ENCODE data around the gene PSMB8.
"Not testable (repeated sequence)": the region's sequence is repeated elsewhere in the genome, so short reads cannot be mapped to it uniquely, and the experiment has no call there.

PSMB8 gene

GRCh38 chr6:32809171-32809570 lies 34.7 kb downstream of the PSMB8 start:
- TF ChIP-seq BHLHE40 (IDR thresholded peaks at IDR 0.05; ENCODE audit: borderline replicate concordance) = no peak
- TF ChIP-seq ZNF384 (IDR thresholded peaks at IDR 0.05) = no peak
- no peak for TF ChIP-seq TARDBP (IDR thresholded peaks at IDR 0.05)
- no peak for TF ChIP-seq FOXA1 (IDR thresholded peaks at IDR 0.05)
- TF ChIP-seq PKNOX1 (IDR thresholded peaks at IDR 0.05) = no peak
- no peak for TF ChIP-seq NFRKB (IDR thresholded peaks at IDR 0.05)
- no peak for TF ChIP-seq SUZ12 (IDR thresholded peaks at IDR 0.05)
- TF ChIP-seq FOXK2 (IDR thresholded peaks at IDR 0.05) = no peak
- no peak for TF ChIP-seq SP1 (IDR thresholded peaks at IDR 0.05)
- no peak for TF ChIP-seq ELF4 (IDR thresholded peaks at IDR 0.05)
- no peak for TF ChIP-seq HDGF (IDR thresholded peaks at IDR 0.05; ENCODE audit: borderline replicate concordance)
- DNase-seq (ENCODE audit: extremely low spot score) = no peak
- ChIA-PET POLR2A (no interaction called here), CTCF (interaction anchor here (0.9 to 1.1 kb wide), 2 partner anchors 23 to 30 kb away, joined by 3 to 4 read pairs; partner anchors contain the start of gene TAP2)

GRCh38 chr6:32807020-32807580 lies 36.7 kb downstream of the PSMB8 start:
- CTCF ChIA-PET = no interaction called here
- TF ChIP-seq SUZ12 (IDR thresholded peaks at IDR 0.05) (no peak), ZNF384 (IDR thresholded peaks at IDR 0.05) (no peak)
- POLR2A ChIA-PET = no interaction called here
- no peak for DNase-seq (ENCODE audit: extremely low spot score)

- CTCF ChIA-PET; POLR2A ChIA-PET; DNase-seq (ENCODE audit: extremely low spot score): not testable (repeated sequence)
These were observed 38.4 kb downstream of the PSMB8 start for GRCh38 chr6:32805404-32805803.

GRCh38 chr6:32803416-32803815 lies 40.4 kb downstream of the PSMB8 start:
- CTCF ChIA-PET = no interaction called here
- POLR2A ChIA-PET = no interaction called here
- no peak for TF ChIP-seq LEF1 (IDR thresholded peaks at IDR 0.05; ENCODE audit: borderline replicate concordance)
- no peak for TF ChIP-seq SUZ12 (IDR thresholded peaks at IDR 0.05)
- no peak for TF ChIP-seq FOXA1 (IDR thresholded peaks at IDR 0.05)
- no peak for TF ChIP-seq ELF4 (IDR thresholded peaks at IDR 0.05)
- no peak for DNase-seq (ENCODE audit: extremely low spot score)

GRCh38 chr6:32799740-32800139 lies 44.1 kb downstream of the PSMB8 start:
- ChIA-PET CTCF (no interaction called here), POLR2A (no interaction called here)
- TF ChIP-seq L3MBTL2 (conservative IDR thresholded peaks at IDR 0.05) = no peak
- no peak for TF ChIP-seq ARNT (IDR thresholded peaks at IDR 0.05)
- no peak for TF ChIP-seq SUZ12 (IDR thresholded peaks at IDR 0.05)
- no peak for DNase-seq (ENCODE audit: extremely low spot score)

GRCh38 chr6:32799168-32799567 lies 44.7 kb downstream of the PSMB8 start:
- POLR2A ChIA-PET = interaction anchor here (0.6 kb wide), 1 partner anchor 33 kb away, joined by 3 read pairs; no protein-coding TSS in a partner anchor
- CTCF ChIA-PET = no interaction called here

GRCh38 chr6:32796848-32797776 lies 46.7 kb downstream of the PSMB8 start:
- TF ChIP-seq ELF4 (IDR thresholded peaks at IDR 0.05) (no peak), L3MBTL2 (conservative IDR thresholded peaks at IDR 0.05) (no peak)
- POLR2A ChIA-PET = no interaction called here
- DNase-seq (ENCODE audit: extremely low spot score) = peak; percentile 73
- CTCF ChIA-PET = interaction anchor here (1.2 kb wide), 1 partner anchor 10 kb away, joined by 4 read pairs; no protein-coding TSS in a partner anchor

More at GRCh38 chr6:32799168-32799567, 44.7 kb downstream of the PSMB8 start:
- no peak for DNase-seq (ENCODE audit: extremely low spot score)
- TF ChIP-seq NFRKB (IDR thresholded peaks at IDR 0.05) (no peak), FOXK2 (IDR thresholded peaks at IDR 0.05) (no peak), L3MBTL2 (conservative IDR thresholded peaks at IDR 0.05) (no peak), ZNF384 (IDR thresholded peaks at IDR 0.05) (no peak), PKNOX1 (IDR thresholded peaks at IDR 0.05) (no peak), CTBP1 (IDR thresholded peaks at IDR 0.05; ENCODE audit: borderline replicate concordance) (no peak), FOXA1 (IDR thresholded peaks at IDR 0.05) (no peak), HDGF (IDR thresholded peaks at IDR 0.05; ENCODE audit: borderline replicate concordance) (no peak), ELF4 (IDR thresholded peaks at IDR 0.05) (no peak), SP1 (IDR thresholded peaks at IDR 0.05) (no peak), FOXM1 (IDR thresholded peaks at IDR 0.05; ENCODE audit: borderline replicate concordance) (no peak), LEF1 (IDR thresholded peaks at IDR 0.05; ENCODE audit: borderline replicate concordance) (no peak), BHLHE40 (IDR thresholded peaks at IDR 0.05; ENCODE audit: borderline replicate concordance) (no peak), ARNT (IDR thresholded peaks at IDR 0.05) (no peak), TARDBP (IDR thresholded peaks at IDR 0.05) (no peak), SUZ12 (IDR thresholded peaks at IDR 0.05) (no peak)

GRCh38 chr6:32794510-32794909 lies 49.3 kb downstream of the PSMB8 start:
- POLR2A ChIA-PET = no interaction called here

More at GRCh38 chr6:32794510-32794909, 49.3 kb downstream of the PSMB8 start:
- no peak for DNase-seq (ENCODE audit: extremely low spot score)
- TF ChIP-seq HDGF (IDR thresholded peaks at IDR 0.05; ENCODE audit: borderline replicate concordance) (no peak), ELF4 (IDR thresholded peaks at IDR 0.05) (no peak), FOXA1 (IDR thresholded peaks at IDR 0.05) (no peak), LEF1 (IDR thresholded peaks at IDR 0.05; ENCODE audit: borderline replicate concordance) (no peak), SP1 (IDR thresholded peaks at IDR 0.05) (no peak), SUZ12 (IDR thresholded peaks at IDR 0.05) (no peak), CTBP1 (IDR thresholded peaks at IDR 0.05; ENCODE audit: borderline replicate concordance) (no peak), NFRKB (IDR thresholded peaks at IDR 0.05) (no peak), PKNOX1 (IDR thresholded peaks at IDR 0.05) (no peak), BHLHE40 (IDR thresholded peaks at IDR 0.05; ENCODE audit: borderline replicate concordance) (no peak), TARDBP (IDR thresholded peaks at IDR 0.05) (no peak), ARNT (IDR thresholded peaks at IDR 0.05) (no peak), L3MBTL2 (conservative IDR thresholded peaks at IDR 0.05) (no peak), FOXM1 (IDR thresholded peaks at IDR 0.05; ENCODE audit: borderline replicate concordance) (no peak), ZNF384 (IDR thresholded peaks at IDR 0.05) (no peak), FOXK2 (IDR thresholded peaks at IDR 0.05) (no peak)
- CTCF ChIA-PET = interaction anchor here (0.7 kb wide), 1 partner anchor 57 kb away, joined by 6 read pairs; no protein-coding TSS in a partner anchor
